Stimulated activated CD8-positive, alpha-beta memory T cell treated with anti-CD3 and anti-CD28 coated beads, Interleukin-4, amount 100 ng/mL, for 48 hours (primary cell): ENCODE measurements around the gene MAP4K4.

Experiments
- DNase-seq: peaks from one replicate; pipeline ENCODE4 v3.0.0-alpha.2; 2020

MAP4K4 gene

GRCh38 chr2:101697124-101698013 lies at the start of gene MAP4K4:
MAP4K4 (plus strand) TSS chr2:101697707; CDS start chr2:101698081, 374 bp downstream.
- peak; percentile 75 for DNase-seq

- no peak for DNase-seq
Measured at GRCh38 chr2:101653469-101653868, 44.0 kb upstream of the MAP4K4 start.

GRCh38 chr2:101655702-101656422 lies 41.6 kb upstream of the MAP4K4 start:
- no peak for DNase-seq

- no peak for DNase-seq
Measured at GRCh38 chr2:101657787-101658186, 39.7 kb upstream of the MAP4K4 start.

GRCh38 chr2:101658387-101658786 lies 39.1 kb upstream of the MAP4K4 start:
- DNase-seq = no peak

GRCh38 chr2:101665312-101665711 lies 32.2 kb upstream of the MAP4K4 start:
- no peak for DNase-seq

- no peak for DNase-seq
Measured at GRCh38 chr2:101667823-101668222, 29.7 kb upstream of the MAP4K4 start.

GRCh38 chr2:101672047-101672446 lies 25.5 kb upstream of the MAP4K4 start:
- DNase-seq = no peak

- no peak for DNase-seq
Measured at GRCh38 chr2:101673920-101674319, 23.6 kb upstream of the MAP4K4 start.

- DNase-seq = no peak
Measured at GRCh38 chr2:101675512-101675911, 22.0 kb upstream of the MAP4K4 start.

- no peak for DNase-seq
Measured at GRCh38 chr2:101676674-101677073, 20.8 kb upstream of the MAP4K4 start.

GRCh38 chr2:101677658-101678057 lies 19.8 kb upstream of the MAP4K4 start:
- no peak for DNase-seq

- DNase-seq = no peak
Measured at GRCh38 chr2:101678379-101678778, 19.1 kb upstream of the MAP4K4 start.

GRCh38 chr2:101679037-101679726 lies 18.3 kb upstream of the MAP4K4 start:
- DNase-seq = no peak

GRCh38 chr2:101679801-101680487 lies 17.6 kb upstream of the MAP4K4 start:
- no peak for DNase-seq

GRCh38 chr2:101682311-101682710 lies 15.2 kb upstream of the MAP4K4 start:
- no peak for DNase-seq

- no peak for DNase-seq
Measured at GRCh38 chr2:101684313-101684712, 13.2 kb upstream of the MAP4K4 start.

- no peak for DNase-seq
Measured at GRCh38 chr2:101688261-101688660, 9.2 kb upstream of the MAP4K4 start.

- no peak for DNase-seq
Measured at GRCh38 chr2:101689114-101689825, 8.2 kb upstream of the MAP4K4 start.

GRCh38 chr2:101690547-101691152 lies 6.9 kb upstream of the MAP4K4 start:
- no peak for DNase-seq

GRCh38 chr2:101692041-101692440 lies 5.5 kb upstream of the MAP4K4 start:
- DNase-seq = no peak

GRCh38 chr2:101692766-101693165 lies 4.7 kb upstream of the MAP4K4 start:
- DNase-seq = no peak
